Ishikawa (cell line): Measurements from ENCODE around the gene SPG11.

Experiments used
- CREB1 ChIP-seq: IDR thresholded peaks from 2 replicates; pipeline ENCODE4 v1.6.1; 2012; ENCODE audit warnings: low read depth
- FOXM1 ChIP-seq: IDR thresholded peaks from 2 replicates; pipeline ENCODE4 v1.6.1; 2012; ENCODE audit warnings: low read depth, borderline replicate concordance
- NFIC ChIP-seq: IDR thresholded peaks from 2 replicates; pipeline ENCODE4 v1.6.1; 2012
- RAD21 ChIP-seq: IDR thresholded peaks from 2 replicates; pipeline ENCODE4 v1.6.1; 2012; ENCODE audit warnings: low read depth
- TAF1 ChIP-seq: IDR thresholded peaks from 2 replicates; pipeline ENCODE4 v1.6.1; 2012; ENCODE audit warnings: low read depth, mild to moderate bottlenecking
- ZBTB7A ChIP-seq: IDR thresholded peaks from 2 replicates; pipeline ENCODE4 v1.6.1; 2012; ENCODE audit warnings: low read depth
- TF ChIP-seq, protein P1 (sequence below): IDR thresholded peaks from 2 replicates; pipeline ENCODE4 v1.6.1; 2012
- TF ChIP-seq, protein P2 (sequence below): IDR thresholded peaks from 2 replicates; pipeline ENCODE4 v1.6.1; 2012; ENCODE audit warnings: low read depth, mild to moderate bottlenecking

DNA sequence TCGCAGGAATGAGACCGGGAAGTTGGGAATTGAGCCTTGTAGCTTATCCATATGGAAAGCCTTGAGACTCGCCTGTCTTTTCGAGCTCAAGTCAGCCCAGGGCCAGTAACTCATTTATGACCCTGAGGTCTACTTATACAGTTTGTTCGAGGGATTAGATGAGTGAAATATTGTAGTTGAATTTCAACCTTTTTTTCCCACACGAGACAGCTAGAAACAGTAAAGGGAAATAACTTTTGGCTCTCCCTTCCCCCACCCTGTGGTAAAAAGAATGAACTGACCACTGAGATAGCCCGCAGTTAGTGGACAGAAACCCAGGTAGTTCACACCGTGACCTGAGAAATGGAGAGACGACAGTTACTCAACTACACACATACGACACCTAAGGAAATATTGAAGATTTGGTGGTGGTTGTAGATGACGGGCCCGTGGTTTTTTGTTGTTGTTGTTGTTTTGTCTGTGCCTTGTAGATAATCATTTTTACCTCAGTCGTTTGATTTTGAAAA lies 125.7 kb downstream of the SPG11 start:
- TF ChIP-seq RAD21: no peak
- no peak for TF ChIP-seq FOXM1
- no peak for TF ChIP-seq TAF1
- TF ChIP-seq NFIC: no peak
- no peak for TF ChIP-seq CREB1
- TF ChIP-seq, protein P1, sequence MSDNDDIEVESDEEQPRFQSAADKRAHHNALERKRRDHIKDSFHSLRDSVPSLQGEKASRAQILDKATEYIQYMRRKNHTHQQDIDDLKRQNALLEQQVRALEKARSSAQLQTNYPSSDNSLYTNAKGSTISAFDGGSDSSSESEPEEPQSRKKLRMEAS: no peak
- TF ChIP-seq ZBTB7A: no peak
- TF ChIP-seq, protein P2, sequence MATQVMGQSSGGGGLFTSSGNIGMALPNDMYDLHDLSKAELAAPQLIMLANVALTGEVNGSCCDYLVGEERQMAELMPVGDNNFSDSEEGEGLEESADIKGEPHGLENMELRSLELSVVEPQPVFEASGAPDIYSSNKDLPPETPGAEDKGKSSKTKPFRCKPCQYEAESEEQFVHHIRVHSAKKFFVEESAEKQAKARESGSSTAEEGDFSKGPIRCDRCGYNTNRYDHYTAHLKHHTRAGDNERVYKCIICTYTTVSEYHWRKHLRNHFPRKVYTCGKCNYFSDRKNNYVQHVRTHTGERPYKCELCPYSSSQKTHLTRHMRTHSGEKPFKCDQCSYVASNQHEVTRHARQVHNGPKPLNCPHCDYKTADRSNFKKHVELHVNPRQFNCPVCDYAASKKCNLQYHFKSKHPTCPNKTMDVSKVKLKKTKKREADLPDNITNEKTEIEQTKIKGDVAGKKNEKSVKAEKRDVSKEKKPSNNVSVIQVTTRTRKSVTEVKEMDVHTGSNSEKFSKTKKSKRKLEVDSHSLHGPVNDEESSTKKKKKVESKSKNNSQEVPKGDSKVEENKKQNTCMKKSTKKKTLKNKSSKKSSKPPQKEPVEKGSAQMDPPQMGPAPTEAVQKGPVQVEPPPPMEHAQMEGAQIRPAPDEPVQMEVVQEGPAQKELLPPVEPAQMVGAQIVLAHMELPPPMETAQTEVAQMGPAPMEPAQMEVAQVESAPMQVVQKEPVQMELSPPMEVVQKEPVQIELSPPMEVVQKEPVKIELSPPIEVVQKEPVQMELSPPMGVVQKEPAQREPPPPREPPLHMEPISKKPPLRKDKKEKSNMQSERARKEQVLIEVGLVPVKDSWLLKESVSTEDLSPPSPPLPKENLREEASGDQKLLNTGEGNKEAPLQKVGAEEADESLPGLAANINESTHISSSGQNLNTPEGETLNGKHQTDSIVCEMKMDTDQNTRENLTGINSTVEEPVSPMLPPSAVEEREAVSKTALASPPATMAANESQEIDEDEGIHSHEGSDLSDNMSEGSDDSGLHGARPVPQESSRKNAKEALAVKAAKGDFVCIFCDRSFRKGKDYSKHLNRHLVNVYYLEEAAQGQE: no peak
